Mesenchymal stem cell (in vitro differentiated cells and primary cell): ENCODE data around the gene RMDN3.

Source experiments
- DNase-seq: peaks from one replicate; pipeline ENCODE4 v3.0.0-alpha.2; 2013
- H2AFZ ChIP-seq: one replicate; pipeline ENCODE4 v1.6.1; 2013; ENCODE audit warnings: low read depth, mild to moderate bottlenecking, control low read depth, inconsistent platforms, low read length, moderate library complexity
- H2AK5ac ChIP-seq: 2 replicates; pipeline ENCODE4 v1.6.1; 2013; ENCODE audit warnings: low read length, moderate library complexity, mild to moderate bottlenecking, inconsistent platforms; ENCODE audit not compliant: severe bottlenecking
- H2BK120ac ChIP-seq: one replicate; pipeline ENCODE4 v1.6.1; 2013; ENCODE audit warnings: low read depth, mild to moderate bottlenecking, inconsistent platforms, low read length, moderate library complexity
- H2BK12ac ChIP-seq, 2 experiments: one replicate each; pipeline ENCODE4 v1.6.1; 2013; ENCODE audit warnings: inconsistent platforms in 2 of 2, low read length in 2 of 2, mild to moderate bottlenecking in 2 of 2, moderate library complexity in 2 of 2, control low read depth in 1 of 2
- H2BK15ac ChIP-seq: one replicate; pipeline ENCODE4 v1.6.1; 2013; ENCODE audit warnings: mild to moderate bottlenecking, low read depth, inconsistent platforms; ENCODE audit not compliant: poor library complexity, severe bottlenecking
- H2BK5ac ChIP-seq: 2 replicates; pipeline ENCODE4 v1.6.1; 2013; ENCODE audit warnings: low read depth, mild to moderate bottlenecking, low read length, control low read depth, inconsistent platforms; ENCODE audit not compliant: poor library complexity, severe bottlenecking
- H3K14ac ChIP-seq, 2 experiments: one replicate each; pipeline ENCODE4 v1.6.1; 2013; ENCODE audit warnings: inconsistent platforms in 2 of 2, low read length in 2 of 2, control low read depth in 1 of 2, mild to moderate bottlenecking in 1 of 2, moderate library complexity in 1 of 2
- H3K18ac ChIP-seq, 2 experiments: one replicate each; pipeline ENCODE4 v1.6.1; 2013; ENCODE audit warnings: inconsistent platforms in 2 of 2, low read length in 2 of 2, control low read depth in 1 of 2, low read depth in 1 of 2, mild to moderate bottlenecking in 1 of 2
- H3K23ac ChIP-seq, 2 experiments: one replicate each; pipeline ENCODE4 v1.6.1; 2013; ENCODE audit warnings: inconsistent platforms in 2 of 2, low read length in 2 of 2, mild to moderate bottlenecking in 2 of 2, moderate library complexity in 2 of 2, control low read depth in 1 of 2
- H3K27ac ChIP-seq: 2 replicates; pipeline ENCODE4 v1.5.1; 2013; ENCODE audit warnings: mild to moderate bottlenecking, moderate library complexity, low read length, control low read depth, inconsistent platforms; ENCODE audit not compliant: poor library complexity, severe bottlenecking
- H3K27me3 ChIP-seq, 2 experiments: 2 replicates each; pipeline versions ENCODE4 v1.6.1 to v1.7.0; 2013; ENCODE audit warnings: low read length in 2 of 2, mild to moderate bottlenecking in 2 of 2, moderate library complexity in 2 of 2, control low read depth in 1 of 2, inconsistent platforms in 1 of 2; ENCODE audit not compliant: control insufficient read depth in 1 of 2, insufficient read depth in 1 of 2
- H3K36me3 ChIP-seq, 2 experiments: 2 replicates each; pipeline versions ENCODE4 v1.6.1 to v1.7.0; 2013; ENCODE audit warnings: low read length in 2 of 2, control low read depth in 1 of 2, inconsistent platforms in 1 of 2, low read depth in 1 of 2, mild to moderate bottlenecking in 1 of 2; ENCODE audit not compliant: insufficient read depth in 2 of 2, control insufficient read depth in 1 of 2
- H3K4ac ChIP-seq, 2 experiments: one replicate each; pipeline ENCODE4 v1.6.1; 2013; ENCODE audit warnings: inconsistent platforms in 2 of 2, low read length in 2 of 2, mild to moderate bottlenecking in 2 of 2, moderate library complexity in 2 of 2, control low read depth in 1 of 2, low read depth in 1 of 2
- H3K4me1 ChIP-seq: 2 replicates; pipeline ENCODE4 v1.6.1; 2013; ENCODE audit warnings: low read depth, low read length, control low read depth; ENCODE audit not compliant: control insufficient read depth, insufficient read depth
- H3K4me2 ChIP-seq: 2 replicates; pipeline ENCODE4 v1.6.1; 2013; ENCODE audit warnings: low read length, mild to moderate bottlenecking, inconsistent platforms; ENCODE audit not compliant: poor library complexity, severe bottlenecking
- H3K4me3 ChIP-seq, 2 experiments: 2 replicates each; pipeline versions ENCODE4 v1.5.1 to v1.7.0; 2013; ENCODE audit warnings: low read length in 2 of 2, mild to moderate bottlenecking in 2 of 2, control low read depth in 1 of 2, low read depth in 1 of 2; ENCODE audit not compliant: insufficient read depth in 1 of 2
- H3K79me1 ChIP-seq: replicated peaks from 2 replicates; pipeline ENCODE4 v1.6.1; 2013; ENCODE audit warnings: mild to moderate bottlenecking, control low read depth, low read length, inconsistent platforms; ENCODE audit not compliant: poor library complexity, severe bottlenecking
- H3K9ac ChIP-seq: 2 replicates; pipeline ENCODE4 v1.7.0; 2013; ENCODE audit warnings: mild to moderate bottlenecking, low read length, moderate library complexity
- H3K9me3 ChIP-seq: 2 replicates; pipeline ENCODE4 v1.7.0; 2013; ENCODE audit warnings: mild to moderate bottlenecking, low read length; ENCODE audit not compliant: control insufficient read depth
- H4K8ac ChIP-seq: one replicate; pipeline ENCODE4 v1.6.1; 2013; ENCODE audit warnings: inconsistent platforms, mild to moderate bottlenecking, low read length, moderate library complexity
- H4K91ac ChIP-seq: one replicate; pipeline ENCODE4 v1.6.1; 2013; ENCODE audit warnings: mild to moderate bottlenecking, low read length, inconsistent platforms
- WGBS: methylation state at CpG from one replicate; pipeline ENCODE4 v1.1.7; 2013; ENCODE audit warnings: mixed read lengths; 5-methylcytosine and 5-hydroxymethylcytosine counted together

Gene RMDN3

DNA sequence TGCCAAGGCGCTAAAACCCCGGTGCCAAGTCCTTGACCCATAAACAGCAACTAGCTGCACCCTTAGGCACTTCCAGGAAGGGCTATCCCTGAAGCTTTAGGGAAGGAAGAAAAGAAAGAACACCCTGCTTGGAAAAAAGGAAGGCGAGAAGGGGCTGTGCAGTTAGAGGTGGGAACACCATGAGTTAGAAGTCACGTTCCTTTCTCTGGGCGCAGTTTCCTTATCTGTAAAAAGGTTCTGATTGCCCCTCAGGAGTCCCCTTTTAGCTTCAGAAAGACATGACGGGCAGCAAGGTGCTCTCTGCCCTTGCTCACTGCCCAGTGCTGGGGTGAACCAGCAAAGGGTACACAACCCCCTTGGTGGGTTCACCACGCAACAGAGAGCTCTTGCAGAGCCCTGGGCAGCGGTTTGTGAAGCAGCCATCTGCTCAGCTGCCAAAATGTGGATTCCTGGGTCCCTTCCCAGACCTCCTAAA lies 9.6 kb upstream of the RMDN3 start:
- Histone ChIP-seq H3K14ac (no peak overlapping the region), H3K4me3 (peak overlapping the region; percentile 68 to 81), H2BK15ac (no peak overlapping the region), H2BK12ac (no peak overlapping the region), H4K8ac (peak overlapping the region; percentile 60), H3K9me3 (no peaks in the 10 kb centered on the region), H2BK5ac (no peak overlapping the region), H3K4ac (peak overlapping the region in 1 of 2 experiments; percentile 19), H3K4me1 (peaks cover 57% of the 10 kb centered on the region), H3K79me1 (peaks cover 3% of the 10 kb centered on the region), H2AFZ (peak overlapping the region; percentile 95), H3K9ac (peak overlapping the region; percentile 67), H4K91ac (no peak overlapping the region), H2AK5ac (no peak overlapping the region), H3K23ac (no peak overlapping the region), H3K36me3 (peaks cover 5 to 22% of the 10 kb centered on the region in 2 experiments), H3K4me2 (peak overlapping the region; percentile 99), H3K27ac (no peak overlapping the region), H2BK120ac (no peak overlapping the region), H3K27me3 (peaks cover 0 to 3% of the 10 kb centered on the region in 2 experiments), H3K18ac (peak overlapping the region in 1 of 2 experiments; percentile 45)
- WGBS = 39% methylated on average over 6 of the region's 8 CpGs
- DNase-seq = peak; percentile 37

GRCh38 chr15:40763801-40764628 lies 9.0 kb upstream of the RMDN3 start, which contains the start of gene GCHFR:
Gene GCHFR, plus strand, starts transcription at chr15:40764068. Its CDS starts 113 bp downstream, at chr15:40764181.
- Histone ChIP-seq H2BK15ac (peak within 1 kb of the TSS; percentile 82), H3K18ac (peak within 1 kb of the TSS; percentile 78 to 89), H4K91ac (peak within 1 kb of the TSS; percentile 64), H2BK120ac (peak within 1 kb of the TSS; percentile 64), H2BK12ac (peak within 1 kb of the TSS; percentile 25 to 61), H4K8ac (peak within 1 kb of the TSS; percentile 90), H3K14ac (peak within 1 kb of the TSS in 1 of 2 experiments; percentile 94), H2AK5ac (no peak within 1 kb of the TSS), H3K4me3 (peak within 1 kb of the TSS; percentile 68 to 81), H3K4ac (peak within 1 kb of the TSS; percentile 37 to 73), H2AFZ (peak within 1 kb of the TSS; percentile 95), H3K36me3 (peaks cover 5 to 21% of the 10 kb centered on the region in 2 experiments), H3K4me2 (peak within 1 kb of the TSS; percentile 99), H3K27ac (no peak within 1 kb of the TSS), H3K27me3 (peaks cover 0 to 3% of the 10 kb centered on the region in 2 experiments), H3K4me1 (peaks cover 51% of the 10 kb centered on the region), H3K9me3 (no peaks in the 10 kb centered on the region), H3K9ac (peak within 1 kb of the TSS; percentile 67), H2BK5ac (no peak within 1 kb of the TSS), H3K23ac (peak within 1 kb of the TSS in 1 of 2 experiments; percentile 91), H3K79me1 (peaks cover 3% of the 10 kb centered on the region)
- WGBS = 1% methylated on average over 72 of the region's 75 CpGs
- peak; percentile 85 for DNase-seq

GRCh38 chr15:40762919-40763800 lies 8.1 kb upstream of the RMDN3 start:
- Histone ChIP-seq H3K4ac (peak overlapping the region; percentile 2 to 73), H3K79me1 (peaks cover under 1% of the 10 kb centered on the region), H3K14ac (no peak overlapping the region), H3K4me2 (peak overlapping the region; percentile 99), H3K18ac (peak overlapping the region; percentile 78 to 89), H3K9me3 (no peaks in the 10 kb centered on the region), H3K4me3 (peak overlapping the region; percentile 68 to 81), H2BK120ac (peak overlapping the region; percentile 64), H3K9ac (peak overlapping the region; percentile 67), H2BK5ac (no peak overlapping the region), H2AK5ac (no peak overlapping the region), H3K27ac (no peak overlapping the region), H3K36me3 (peaks cover 0 to 12% of the 10 kb centered on the region in 2 experiments), H3K27me3 (peaks cover 0 to 3% of the 10 kb centered on the region in 2 experiments), H2AFZ (peak overlapping the region; percentile 95), H2BK15ac (peak overlapping the region; percentile 82), H4K91ac (peak overlapping the region; percentile 64), H3K4me1 (peaks cover 42% of the 10 kb centered on the region), H4K8ac (peak overlapping the region; percentile 90), H3K23ac (peak overlapping the region in 1 of 2 experiments; percentile 91), H2BK12ac (peak overlapping the region; percentile 25 to 55)
- no peak for DNase-seq
- 52% methylated on average over 46 of the region's 55 CpGs for WGBS
